ENCODE results near the gene HSPBP1. TPM values are rescaled to one million over a fixed set of nuclear protein-coding genes. Genes with fewer than 3 reads are reported as not detected.

Gene HSPBP1
- total RNA-seq, 1 experiment from 2014 or later = 72.8 TPM

GRCh38 chr19:55283548-55284377, 3.9 kb upstream of the HSPBP1 start, which contains the start of gene BRSK1:
Gene BRSK1, plus strand, starts transcription at chr19:55283997. Its CDS starts 446 bp downstream, at chr19:55284443.
- CTCF ChIA-PET = interaction anchor here (0.6 to 1.0 kb wide), 2 partner anchors 47 to 138 kb away, joined by 3 to 4 read pairs; no protein-coding TSS in a partner anchor
- Mint-ChIP-seq H3K9me3 (ENCODE audit: low read depth, unreplicated experiment) (no peaks in the 10 kb centered on the region), H3K27ac (ENCODE audit: unreplicated experiment) (no peak within 1 kb of the TSS), H3K4me3 (ENCODE audit: low read depth, unreplicated experiment) (no peak within 1 kb of the TSS), H3K4me1 (ENCODE audit: low read depth, unreplicated experiment) (peaks cover 22% of the 10 kb centered on the region), H3K36me3 (ENCODE audit: insufficient read depth, unreplicated experiment) (peaks cover 34% of the 10 kb centered on the region), H3K27me3 (ENCODE audit: unreplicated experiment) (peaks cover 55% of the 10 kb centered on the region)
- BruUV-seq (replicated peaks) = no TSS peak
- DNase-seq = no peak
- intact Hi-C loops (cut with micrococcal nuclease; ENCODE audit: unreplicated experiment) = no loop called here
- TF ChIP-seq CTCF (IDR thresholded peaks at IDR 0.05; ENCODE audit: unreplicated experiment) = no peak

GRCh38 chr19:55279340-55279739, 570 bp downstream of the HSPBP1 start:
- intact Hi-C loops (cut with micrococcal nuclease; ENCODE audit: unreplicated experiment) = no loop called here
- BruUV-seq (replicated peaks) = no TSS peak
- no peak for TF ChIP-seq CTCF (IDR thresholded peaks at IDR 0.05; ENCODE audit: unreplicated experiment)
- CTCF ChIA-PET = interaction anchor here (0.6 to 1.2 kb wide), 4 partner anchors 60 to 158 kb away, joined by 3 to 7 read pairs (median 4); partner anchors contain the start of genes DNAAF3 and KMT5C
- peaks cover 26% of the 10 kb centered on the region for H3K27me3 Mint-ChIP-seq (ENCODE audit: unreplicated experiment)
- peak overlapping the region; percentile 98 for H3K27ac Mint-ChIP-seq (ENCODE audit: unreplicated experiment)
- H3K4me3 Mint-ChIP-seq (ENCODE audit: low read depth, unreplicated experiment) = peak overlapping the region; percentile 95
- no peak for DNase-seq
- H3K4me1 Mint-ChIP-seq (ENCODE audit: low read depth, unreplicated experiment) = peaks cover 22% of the 10 kb centered on the region
- H3K36me3 Mint-ChIP-seq (ENCODE audit: insufficient read depth, unreplicated experiment) = peaks cover 47% of the 10 kb centered on the region
- H3K9me3 Mint-ChIP-seq (ENCODE audit: low read depth, unreplicated experiment) = no peaks in the 10 kb centered on the region

GRCh38 chr19:55278391-55279135, 1.3 kb downstream of the HSPBP1 start:
- Mint-ChIP-seq H3K27me3 (ENCODE audit: unreplicated experiment) (peaks cover 18% of the 10 kb centered on the region), H3K9me3 (ENCODE audit: low read depth, unreplicated experiment) (no peaks in the 10 kb centered on the region), H3K36me3 (ENCODE audit: insufficient read depth, unreplicated experiment) (peaks cover 50% of the 10 kb centered on the region), H3K4me3 (ENCODE audit: low read depth, unreplicated experiment) (peak overlapping the region; percentile 95), H3K4me1 (ENCODE audit: low read depth, unreplicated experiment) (peaks cover 22% of the 10 kb centered on the region), H3K27ac (ENCODE audit: unreplicated experiment) (no peak overlapping the region)
- intact Hi-C loops (cut with micrococcal nuclease; ENCODE audit: unreplicated experiment) = no loop called here
- no peak for DNase-seq
- BruUV-seq (replicated peaks) = TSS peak; percentile 58
- CTCF ChIA-PET = no interaction called here
- no peak for TF ChIP-seq CTCF (IDR thresholded peaks at IDR 0.05; ENCODE audit: unreplicated experiment)

- H3K36me3 Mint-ChIP-seq (ENCODE audit: insufficient read depth, unreplicated experiment) = peaks cover 59% of the 10 kb centered on the region
- DNase-seq = no peak
- no peaks in the 10 kb centered on the region for H3K9me3 Mint-ChIP-seq (ENCODE audit: low read depth, unreplicated experiment)
- intact Hi-C loops (cut with micrococcal nuclease; ENCODE audit: unreplicated experiment) = no loop called here
- H3K4me3 Mint-ChIP-seq (ENCODE audit: low read depth, unreplicated experiment) = no peak overlapping the region
- H3K27me3 Mint-ChIP-seq (ENCODE audit: unreplicated experiment) = peaks cover 7% of the 10 kb centered on the region
- H3K27ac Mint-ChIP-seq (ENCODE audit: unreplicated experiment) = no peak overlapping the region
- CTCF ChIA-PET = no interaction called here
- peaks cover 22% of the 10 kb centered on the region for H3K4me1 Mint-ChIP-seq (ENCODE audit: low read depth, unreplicated experiment)
- no TSS peak for BruUV-seq (replicated peaks)
- TF ChIP-seq CTCF (IDR thresholded peaks at IDR 0.05; ENCODE audit: unreplicated experiment) = no peak
Observed at GRCh38 chr19:55277494-55277893, 2.4 kb downstream of the HSPBP1 start.
